Chondrocyte (in vitro differentiated cells): ENCODE results near the gene GDF9. TPM values are rescaled to one million over a fixed set of nuclear protein-coding genes. Genes with fewer than 3 reads are reported as not detected.

Experiments
- DNase-seq: peaks from one replicate; pipeline ENCODE4 v3.0.0; 2021; ENCODE audit warnings: mixed read lengths, low spot score
- H3K27ac Mint-ChIP-seq: one replicate; pipeline ENCODE4 v1.8.0; 2021; ENCODE audit warnings: mild to moderate bottlenecking, moderate library complexity, mixed read lengths; ENCODE audit not compliant: unreplicated experiment
- H3K27me3 Mint-ChIP-seq: 2 replicates; pipeline ENCODE4 v1.8.0; 2021; ENCODE audit warnings: low read depth, mixed read lengths
- H3K36me3 Mint-ChIP-seq: 2 replicates; pipeline ENCODE4 v1.8.0; 2021; ENCODE audit warnings: low read depth, mixed read lengths
- H3K4me1 Mint-ChIP-seq: 2 replicates; pipeline ENCODE4 v1.8.0; 2021; ENCODE audit warnings: low read depth, mild to moderate bottlenecking, mixed read lengths
- H3K4me3 Mint-ChIP-seq: one replicate; pipeline ENCODE4 v1.8.0; 2021; ENCODE audit warnings: mild to moderate bottlenecking, moderate library complexity, mixed read lengths; ENCODE audit not compliant: unreplicated experiment
- H3K9me3 Mint-ChIP-seq: 2 replicates; pipeline ENCODE4 v1.8.0; 2021; ENCODE audit warnings: low read depth, mixed read lengths
- CTCF ChIP-seq: fragments of 200-600 bp; sonication (generic); IDR thresholded peaks from 2 replicates; pipeline ENCODE4 v1.5.0; 2021; ENCODE audit warnings: antibody characterized with exemption, mild to moderate bottlenecking, moderate library complexity
- total RNA-seq: library from RNA; stranded (reverse); gene quantifications from 3 replicates; pipeline ENCODE4 v1.2.1, GENCODE V29; 2021

GDF9 gene
- total RNA-seq, 1 donor from 2014 or later, result 0.30 TPM

- Mint-ChIP-seq H3K27ac (no peak overlapping the region), H3K4me3 (no peak overlapping the region), H3K4me1 (peaks cover 3% of the 10 kb centered on the region), H3K9me3 (no peaks in the 10 kb centered on the region), H3K36me3 (peaks cover 37% of the 10 kb centered on the region), H3K27me3 (no peaks in the 10 kb centered on the region)
- peak; percentile 85 for TF ChIP-seq CTCF
- DNase-seq, result no peak
Observed at GRCh38 chr5:132883261-132883834, 17.1 kb upstream of the GDF9 start.

DNA sequence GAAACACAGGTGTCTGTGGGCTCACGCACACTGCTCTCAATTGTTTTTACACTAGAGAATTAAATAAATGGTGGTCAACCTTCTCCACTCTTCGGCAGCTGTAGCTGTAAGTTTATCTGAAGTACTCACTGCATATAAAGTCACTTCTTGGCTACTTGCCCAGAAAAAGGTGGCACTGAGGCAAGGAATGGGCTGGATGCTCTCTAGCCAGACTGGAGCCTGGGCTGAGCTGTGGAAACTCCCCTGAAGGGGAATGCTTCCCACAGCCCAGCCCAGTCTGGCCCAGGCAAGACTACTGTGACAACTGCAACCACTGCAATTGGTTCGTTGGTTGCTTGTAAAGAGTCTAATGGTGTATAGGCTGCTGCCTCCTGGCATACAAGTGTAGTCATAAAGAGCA, 11.7 kb upstream of the GDF9 start:
- no peak for TF ChIP-seq CTCF
- peaks cover 33% of the 10 kb centered on the region for H3K4me1 Mint-ChIP-seq
- no peak overlapping the region for H3K4me3 Mint-ChIP-seq
- H3K27ac Mint-ChIP-seq, result peak overlapping the region; percentile 49
- H3K27me3 Mint-ChIP-seq, result no peaks in the 10 kb centered on the region
- H3K36me3 Mint-ChIP-seq, result peaks cover 29% of the 10 kb centered on the region
- DNase-seq, result no peak
- H3K9me3 Mint-ChIP-seq, result no peaks in the 10 kb centered on the region

DNA sequence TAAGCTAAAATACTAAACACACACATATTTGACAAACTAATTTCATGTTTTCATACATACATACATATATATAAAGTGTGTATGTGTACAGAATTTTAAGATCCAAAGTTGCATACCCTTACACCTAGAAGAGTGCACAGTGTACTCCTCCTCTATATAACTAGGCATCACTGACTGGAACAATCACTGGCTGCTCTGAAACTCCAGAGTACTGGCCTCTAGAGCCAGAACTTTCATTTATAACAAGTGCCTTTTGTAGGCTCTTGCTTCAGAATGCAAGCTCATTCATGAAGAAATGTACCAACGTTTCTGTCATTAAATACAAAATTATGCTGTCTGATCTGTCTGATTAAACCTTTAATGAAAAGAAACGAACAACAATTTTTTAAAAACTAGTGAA, 11.2 kb upstream of the GDF9 start:
- no peak for DNase-seq
- H3K27ac Mint-ChIP-seq, result peak overlapping the region; percentile 49
- H3K36me3 Mint-ChIP-seq, result peaks cover 31% of the 10 kb centered on the region
- no peak overlapping the region for H3K4me3 Mint-ChIP-seq
- TF ChIP-seq CTCF, result no peak
- H3K4me1 Mint-ChIP-seq, result peaks cover 33% of the 10 kb centered on the region
- no peaks in the 10 kb centered on the region for H3K27me3 Mint-ChIP-seq
- H3K9me3 Mint-ChIP-seq, result no peaks in the 10 kb centered on the region

DNA sequence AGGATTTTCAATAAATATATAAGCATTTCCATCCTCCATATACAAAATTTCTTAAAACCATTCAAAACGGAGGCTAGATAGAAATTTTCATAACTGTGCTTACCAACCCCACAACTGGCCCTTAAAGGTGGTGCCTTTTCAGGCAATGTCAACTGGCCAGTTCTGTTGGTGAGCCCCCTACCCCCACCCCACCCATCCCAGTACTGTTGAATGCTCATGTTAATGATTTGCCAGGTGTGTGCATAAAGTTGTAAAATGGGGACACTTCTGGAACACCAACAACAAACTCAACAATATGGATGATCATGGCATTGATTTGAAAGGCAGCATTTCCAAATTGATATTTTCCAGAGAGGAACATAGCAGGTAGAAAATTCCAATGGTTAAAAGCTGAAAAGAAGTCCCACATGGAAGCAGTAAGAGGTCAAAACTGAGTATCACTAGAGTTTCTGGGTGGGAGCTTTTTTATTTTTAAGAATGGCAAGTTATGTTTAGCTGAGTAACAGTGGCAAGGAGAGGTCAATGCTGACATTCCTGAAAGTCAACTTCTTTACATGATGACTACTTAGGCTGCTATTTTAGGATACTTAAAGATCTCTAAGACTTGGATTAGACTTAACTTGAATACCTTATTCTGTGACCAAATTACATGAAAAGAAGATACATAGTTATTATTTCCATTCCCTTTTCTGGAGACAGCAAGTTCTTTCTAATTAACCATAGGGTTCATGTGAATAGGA, 9.9 kb upstream of the GDF9 start:
- Mint-ChIP-seq H3K4me1 (peaks cover 33% of the 10 kb centered on the region), H3K27ac (peak overlapping the region; percentile 50), H3K4me3 (no peak overlapping the region), H3K27me3 (no peaks in the 10 kb centered on the region), H3K36me3 (peaks cover 31% of the 10 kb centered on the region), H3K9me3 (no peaks in the 10 kb centered on the region)
- DNase-seq, result no peak
- no peak for TF ChIP-seq CTCF

GRCh38 chr5:132873930-132874271, 7.6 kb upstream of the GDF9 start:
- Mint-ChIP-seq H3K4me1 (peaks cover 33% of the 10 kb centered on the region), H3K27me3 (no peaks in the 10 kb centered on the region), H3K36me3 (peaks cover 24% of the 10 kb centered on the region), H3K4me3 (no peak overlapping the region), H3K27ac (no peak overlapping the region), H3K9me3 (no peaks in the 10 kb centered on the region)
- TF ChIP-seq CTCF, result no peak
- no peak for DNase-seq
